ENCODE results near the gene ARHGAP24.
"Not testable (repeated sequence)": the region's sequence is repeated elsewhere in the genome, so short reads cannot be mapped to it uniquely, and the experiment has no call there.

ARHGAP24 gene

GRCh38 chr4:85824166-85824945 is 349.4 kb downstream of the ARHGAP24 start:
- DNase-seq = no peak

GRCh38 chr4:85826060-85826678 is 351.2 kb downstream of the ARHGAP24 start:
- DNase-seq = no peak

DNA sequence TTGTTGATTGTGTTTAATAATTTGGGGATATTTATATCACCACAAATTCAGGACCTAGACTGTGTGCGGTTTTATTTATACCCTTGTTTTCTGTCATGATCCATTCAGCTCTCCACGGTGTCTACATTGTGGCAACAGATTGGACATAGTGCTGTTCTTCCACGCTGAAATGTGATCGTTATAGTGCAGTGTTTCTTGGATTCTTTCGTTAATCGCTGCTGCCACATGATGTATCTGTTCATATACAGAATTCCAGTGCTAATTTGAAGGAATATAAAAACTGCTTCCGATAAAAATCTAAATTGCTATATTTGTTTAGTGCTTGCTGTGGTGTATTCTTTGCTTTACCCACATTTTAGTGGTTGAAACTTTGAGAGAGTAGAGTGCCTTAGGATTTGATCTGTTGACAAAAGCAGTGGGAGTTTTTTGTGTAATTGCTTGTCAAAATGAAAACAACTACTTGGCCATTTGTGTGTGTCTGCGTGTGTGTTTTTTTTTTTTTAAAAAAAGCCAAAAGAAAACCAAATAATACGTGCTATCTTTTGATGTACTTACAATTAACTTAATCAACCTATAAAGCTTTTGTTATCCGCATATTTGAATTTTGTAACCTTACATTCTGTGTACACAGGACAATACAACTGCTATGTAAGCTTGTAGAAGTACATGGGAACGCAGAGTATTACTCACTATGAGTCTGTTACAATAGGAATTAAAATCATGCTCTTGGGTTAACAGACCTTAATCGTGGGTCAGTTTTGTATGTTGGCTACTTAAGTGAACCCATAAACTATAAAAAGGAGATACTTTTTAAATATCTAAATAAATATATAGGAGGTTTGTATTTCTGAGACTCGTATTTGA is 353.3 kb downstream of the ARHGAP24 start:
- no peak for DNase-seq

- no peak for DNase-seq
These were observed 354.5 kb downstream of the ARHGAP24 start for GRCh38 chr4:85829276-85830051.

- no peak for DNase-seq
These were observed 356.7 kb downstream of the ARHGAP24 start for GRCh38 chr4:85831647-85832046.

DNA sequence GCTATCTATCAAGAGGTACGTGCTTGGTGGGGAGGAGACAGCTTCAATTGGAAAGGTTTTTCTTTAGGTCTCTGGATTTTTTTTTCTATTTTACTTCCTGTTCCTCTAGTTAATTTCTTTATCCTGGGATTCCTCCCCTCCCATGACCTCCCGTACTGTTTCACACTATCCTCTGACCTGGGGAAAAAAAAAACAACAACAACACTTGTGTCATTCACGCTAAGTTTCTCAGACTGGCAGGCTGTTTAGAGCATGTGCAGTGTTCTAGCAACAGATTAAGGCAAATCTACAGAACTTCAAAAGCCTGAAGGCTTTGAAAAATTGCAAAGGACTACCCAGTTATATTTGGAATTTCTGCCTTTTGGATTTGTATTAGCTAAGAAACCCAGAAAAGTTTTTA is 358.4 kb downstream of the ARHGAP24 start:
- DNase-seq = no peak

GRCh38 chr4:85834934-85835333 is 360.0 kb downstream of the ARHGAP24 start:
- DNase-seq = no peak

DNA sequence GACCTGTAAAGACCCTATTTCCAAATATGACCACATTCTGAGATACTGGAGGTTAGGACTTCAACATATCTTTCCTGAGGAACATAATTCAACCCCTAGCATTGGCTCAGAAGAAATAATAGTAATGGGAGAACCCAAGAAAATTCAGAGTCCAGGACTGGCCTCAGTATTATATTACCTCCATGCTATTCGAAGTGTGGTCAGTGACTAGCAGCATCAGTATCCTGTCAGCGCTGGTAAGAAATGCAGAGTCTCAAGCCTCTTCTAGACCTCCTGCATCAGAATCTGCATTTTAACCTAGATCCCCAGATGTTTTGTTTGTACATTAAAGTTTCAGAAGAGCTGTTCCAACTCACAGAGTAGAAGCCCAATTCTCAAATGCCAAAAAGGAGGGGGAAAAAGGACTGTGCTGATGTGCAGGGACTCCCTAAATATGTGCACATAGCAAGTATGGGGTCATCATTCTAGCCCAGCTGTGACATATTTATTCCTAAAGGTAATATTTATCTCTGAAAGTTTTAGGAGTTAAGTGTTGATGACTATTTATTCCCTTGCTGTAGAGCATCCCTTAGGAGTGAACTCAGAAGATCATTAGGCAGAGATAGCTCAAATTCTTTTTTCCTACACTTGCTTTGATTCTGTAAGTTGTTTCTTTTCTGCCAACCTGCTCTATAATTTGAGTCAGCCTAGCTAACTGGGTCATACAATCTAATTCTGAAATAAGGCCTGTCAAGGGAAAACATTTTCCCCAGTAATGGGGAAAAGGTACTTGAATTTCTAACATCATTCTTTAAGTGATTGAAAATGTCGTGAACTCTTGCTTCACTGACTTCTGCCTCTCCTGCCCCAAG is 361.9 kb downstream of the ARHGAP24 start:
- DNase-seq = no peak

- no peak for DNase-seq
These were observed 362.4 kb downstream of the ARHGAP24 start for GRCh38 chr4:85837439-85837733.

DNA sequence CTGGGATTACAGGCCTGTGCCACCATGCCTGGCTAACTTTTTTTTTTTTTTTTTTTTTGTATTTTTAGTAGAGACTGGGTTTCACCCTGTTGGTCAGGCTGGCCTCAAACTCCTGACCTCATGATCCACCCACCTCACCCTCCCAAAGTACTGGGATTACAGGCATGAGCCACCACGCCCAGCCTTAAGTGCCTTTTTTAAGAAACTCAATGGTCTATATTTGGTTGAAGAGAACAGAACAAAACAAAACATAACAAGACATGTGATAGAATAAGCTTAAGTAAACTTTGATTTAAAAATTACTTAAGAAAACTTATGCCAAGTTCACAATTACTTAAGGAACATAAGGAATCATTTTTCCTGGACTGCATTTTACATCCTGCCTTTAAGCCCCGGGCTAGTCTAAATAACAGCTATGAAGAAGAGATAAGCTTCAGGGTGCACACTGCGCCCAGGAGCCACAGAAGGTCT is 365.1 kb downstream of the ARHGAP24 start:
- DNase-seq = not testable (repeated sequence)

DNA sequence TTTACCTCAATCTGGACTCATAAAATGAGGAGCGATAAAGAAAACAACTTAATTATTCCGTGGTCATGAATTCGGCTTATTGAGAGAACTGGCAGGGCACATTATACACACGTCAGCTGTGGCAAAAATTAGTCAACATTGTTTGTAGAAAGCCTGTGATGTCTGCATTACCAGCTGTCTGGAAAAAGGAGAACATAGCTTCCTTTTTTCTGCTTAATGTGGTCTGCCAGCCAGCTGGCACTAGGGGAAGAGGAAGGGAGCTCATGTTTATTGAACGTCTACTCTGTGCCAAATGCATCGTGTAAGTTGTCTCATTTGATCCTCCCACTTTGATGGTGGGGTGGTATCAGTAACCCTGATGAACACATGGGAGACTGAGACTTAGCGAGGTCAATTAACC is 367.6 kb downstream of the ARHGAP24 start:
- peak; percentile 1 for DNase-seq

GRCh38 chr4:85853740-85854139 is 378.8 kb downstream of the ARHGAP24 start:
- not testable (repeated sequence) for DNase-seq

DNA sequence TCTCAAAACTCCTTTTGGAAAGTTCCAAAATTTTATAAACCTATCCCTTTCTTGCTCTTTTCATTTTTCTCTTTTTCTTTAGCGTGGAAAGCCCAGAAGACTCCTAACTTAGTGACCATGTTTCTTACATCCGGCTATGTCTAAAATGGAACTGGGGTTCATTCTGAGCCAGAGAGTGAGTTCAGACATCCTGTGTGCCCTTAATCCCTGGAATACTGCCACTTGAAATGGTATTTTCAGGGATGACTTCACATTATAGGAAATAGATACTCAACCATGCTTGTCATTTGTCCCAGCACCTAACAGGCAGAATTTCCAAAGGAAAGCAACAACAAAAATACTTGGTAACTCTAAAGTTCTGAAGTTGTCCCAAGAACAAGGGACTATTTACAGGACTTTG is 379.6 kb downstream of the ARHGAP24 start:
- no peak for DNase-seq

DNA sequence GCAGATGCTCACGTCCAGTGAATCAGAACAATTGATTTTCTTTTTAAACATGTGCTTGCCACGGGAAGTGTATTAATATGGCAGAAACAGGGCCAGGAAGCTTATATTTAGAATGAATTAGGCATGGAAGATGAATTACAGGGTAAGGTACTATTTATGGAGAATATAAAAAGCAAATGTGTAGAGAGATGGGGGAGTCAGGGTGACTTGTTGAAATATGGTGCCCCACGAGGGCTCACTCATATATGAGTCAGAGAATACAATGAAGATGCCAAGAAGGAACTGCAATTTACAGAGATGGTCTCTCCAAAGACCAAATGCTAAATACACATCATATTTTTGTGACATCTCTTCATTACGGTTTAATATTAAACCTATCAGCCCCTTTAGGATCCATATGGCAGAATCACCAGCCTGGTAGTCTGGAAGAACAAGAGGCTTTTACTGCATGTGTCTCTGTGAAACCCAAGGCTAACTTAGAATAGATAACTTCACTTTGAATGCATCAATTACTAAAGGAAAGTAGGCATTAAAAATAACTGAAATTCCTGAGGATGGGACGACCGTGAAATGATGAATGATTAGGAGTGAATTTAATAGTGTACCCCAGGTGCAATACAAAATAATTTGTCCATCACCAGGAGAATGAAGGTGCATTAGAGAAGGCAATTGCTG is 385.3 kb downstream of the ARHGAP24 start:
- no peak for DNase-seq

GRCh38 chr4:85861064-85861765 is 386.3 kb downstream of the ARHGAP24 start:
- DNase-seq = no peak

DNA sequence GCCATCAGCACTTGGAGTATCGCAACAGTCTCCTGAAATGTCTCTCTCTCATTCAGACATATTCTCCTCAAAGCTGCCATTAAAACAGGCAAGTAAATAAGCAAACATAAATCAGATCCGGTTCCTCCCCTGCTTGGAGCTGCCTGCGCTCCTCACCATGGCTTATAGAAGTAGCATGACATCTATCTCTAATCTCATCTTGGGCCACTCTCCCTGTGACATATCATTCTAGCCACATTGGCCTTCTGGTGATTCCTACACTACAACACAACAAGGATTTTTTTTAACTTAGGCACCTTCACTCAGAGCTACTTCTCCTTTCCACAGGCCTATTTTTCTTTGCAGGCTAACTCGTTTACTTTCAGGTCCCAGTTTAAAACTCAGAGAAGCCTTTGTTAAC is 387.9 kb downstream of the ARHGAP24 start:
- no peak for DNase-seq

DNA sequence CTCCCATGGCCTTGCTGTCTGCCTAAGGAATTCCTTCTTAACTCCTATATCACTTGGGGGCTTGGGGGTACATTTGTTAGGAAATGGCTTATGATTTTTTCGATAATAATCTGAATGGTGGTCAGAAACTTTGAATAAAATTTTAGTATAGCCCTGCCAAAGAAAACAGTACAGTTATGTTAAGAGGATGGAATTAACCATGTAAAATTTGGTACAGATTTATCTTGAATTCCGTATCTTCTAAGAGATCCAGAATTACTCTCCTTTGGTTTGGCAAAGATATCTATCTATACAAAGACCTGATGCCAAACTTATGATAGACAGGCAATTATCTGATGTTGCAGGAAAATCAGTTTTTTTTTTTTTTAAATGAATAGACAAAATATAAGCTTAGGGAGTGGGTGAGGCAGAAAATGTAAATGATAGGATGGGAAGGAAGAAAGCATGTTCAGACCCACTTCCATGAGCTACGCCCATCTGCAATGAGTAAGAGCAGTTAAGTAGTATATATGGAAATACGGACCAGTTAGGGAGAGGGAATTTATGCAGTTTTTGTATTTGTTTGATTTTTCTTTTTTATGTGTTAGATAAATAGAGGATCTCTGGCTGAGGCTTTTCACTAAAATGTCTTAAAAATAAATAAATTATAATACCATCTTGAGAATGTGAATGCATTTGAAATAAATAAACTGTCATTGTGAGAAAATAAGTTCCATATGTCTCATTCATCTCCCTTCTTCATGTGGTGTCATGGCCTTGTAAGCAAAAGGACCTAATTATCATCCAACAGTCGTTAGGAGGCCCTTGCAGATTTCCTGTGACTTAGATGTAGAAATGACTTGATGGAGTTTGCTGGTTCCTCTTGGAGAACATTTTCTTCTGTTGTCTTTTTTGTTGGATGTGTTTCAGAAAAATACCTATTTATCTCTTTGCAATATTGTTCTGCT is 389.6 kb downstream of the ARHGAP24 start:
- DNase-seq = no peak

GRCh38 chr4:85865256-85865655 is 390.3 kb downstream of the ARHGAP24 start:
- DNase-seq = no peak

DNA sequence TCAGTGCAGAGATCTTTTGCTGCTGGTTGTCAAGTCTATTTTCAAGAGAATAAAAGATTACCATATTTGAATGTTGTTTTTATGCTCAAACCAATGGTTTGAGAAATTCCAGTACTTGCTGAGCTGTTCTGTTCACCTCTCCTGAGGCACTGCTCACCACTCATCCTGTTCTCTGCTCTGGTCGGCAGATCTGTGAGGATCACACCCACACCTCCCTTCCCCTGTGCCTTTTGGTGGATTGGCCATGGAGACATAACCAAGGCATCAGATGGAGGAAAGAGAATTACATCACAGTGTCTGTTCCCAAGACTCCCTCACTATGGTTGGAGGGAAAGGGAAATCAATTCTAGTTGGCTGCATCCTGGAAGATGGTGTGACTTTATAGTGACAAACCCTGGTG is 391.6 kb downstream of the ARHGAP24 start:
- no peak for DNase-seq

DNA sequence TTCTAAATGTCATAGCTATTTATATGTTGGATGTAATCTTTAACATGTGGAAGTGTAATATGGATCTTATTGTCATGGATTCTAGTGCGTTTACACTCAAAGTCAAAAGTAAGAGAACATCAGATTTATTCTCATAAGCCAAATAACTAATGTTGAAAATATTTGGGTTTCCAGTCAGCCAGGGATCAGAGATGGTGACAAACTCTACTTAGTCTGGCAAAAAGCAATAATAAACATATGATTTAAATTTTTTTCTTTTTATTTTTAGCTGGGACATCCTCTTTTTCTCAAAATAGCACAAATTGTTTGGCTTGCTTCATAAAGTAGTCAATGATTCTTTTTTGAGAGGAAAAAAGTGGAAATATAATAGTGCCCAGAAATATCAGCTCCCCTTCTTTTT is 392.3 kb downstream of the ARHGAP24 start:
- DNase-seq = no peak

All from CD4-positive, alpha-beta T cell treated with Interleukin-4 for 4 hours (primary cell).